ENCODE data around the gene DENND1B. TPM values are rescaled to one million over a fixed set of nuclear protein-coding genes. Genes with fewer than 3 reads are reported as not detected.

Gene DENND1B
- total and polyA plus RNA-seq, 3 donors from 2014 or later, result 7.2 to 11.6 (median 11.6) TPM

GRCh38 chr1:197750366-197750765 lies 24.9 kb downstream of the DENND1B start:
- H3K27me3 ChIP-seq, result no peaks in the 10 kb centered on the region
- no peak overlapping the region for H3K27ac ChIP-seq
- no peak for DNase-seq
- TF ChIP-seq CTCF (IDR thresholded peaks at IDR 0.05), result no peak
- no peak for TF ChIP-seq POLR2A (IDR thresholded peaks at IDR 0.05)
- no peaks in the 10 kb centered on the region for H3K4me1 ChIP-seq
- H3K36me3 ChIP-seq (ENCODE audit: low read depth, missing control alignments), result no peaks in the 10 kb centered on the region
- intact Hi-C loops (cut with DNase I; ENCODE audit: low total_unique reads), result no loop called here
- no peak overlapping the region for H3K4me3 ChIP-seq
- no peaks in the 10 kb centered on the region for H3K9me3 ChIP-seq

GRCh38 chr1:197745911-197746310 lies 29.4 kb downstream of the DENND1B start:
- DNase-seq, result no peak
- TF ChIP-seq CTCF (IDR thresholded peaks at IDR 0.05) (no peak), POLR2A (IDR thresholded peaks at IDR 0.05) (no peak)
- intact Hi-C loops (cut with DNase I; ENCODE audit: low total_unique reads), result no loop called here
- no peak overlapping the region for H3K4me3 ChIP-seq
- 80 to 82% methylated on average over 4 of the region's 4 CpGs for WGBS, 2 donors
- H3K36me3 ChIP-seq (ENCODE audit: low read depth, missing control alignments), result no peaks in the 10 kb centered on the region
- no peaks in the 10 kb centered on the region for H3K4me1 ChIP-seq
- no peak overlapping the region for H3K27ac ChIP-seq
- no peaks in the 10 kb centered on the region for H3K27me3 ChIP-seq
- H3K9me3 ChIP-seq, result no peaks in the 10 kb centered on the region

GRCh38 chr1:197744979-197745378 lies 30.3 kb downstream of the DENND1B start:
- TF ChIP-seq CTCF (IDR thresholded peaks at IDR 0.05), result no peak
- no peak for TF ChIP-seq POLR2A (IDR thresholded peaks at IDR 0.05)
- Histone ChIP-seq H3K36me3 (ENCODE audit: low read depth, missing control alignments) (no peaks in the 10 kb centered on the region), H3K27me3 (no peaks in the 10 kb centered on the region), H3K9me3 (no peaks in the 10 kb centered on the region), H3K4me1 (no peaks in the 10 kb centered on the region), H3K27ac (no peak overlapping the region), H3K4me3 (no peak overlapping the region)
- intact Hi-C loops (cut with DNase I; ENCODE audit: low total_unique reads), result no loop called here
- 85 to 91% methylated on average over 1 of the region's 1 CpG for WGBS, 2 donors
- no peak for DNase-seq

GRCh38 chr1:197743578-197743977 lies 31.7 kb downstream of the DENND1B start:
- no peaks in the 10 kb centered on the region for H3K9me3 ChIP-seq
- 91 to 94% methylated on average over 2 of the region's 2 CpGs for WGBS, 2 donors
- no peak for DNase-seq
- TF ChIP-seq CTCF (IDR thresholded peaks at IDR 0.05) (no peak), POLR2A (IDR thresholded peaks at IDR 0.05) (no peak)
- no peaks in the 10 kb centered on the region for H3K27me3 ChIP-seq
- no peak overlapping the region for H3K4me3 ChIP-seq
- intact Hi-C loops (cut with DNase I; ENCODE audit: low total_unique reads), result no loop called here
- no peak overlapping the region for H3K27ac ChIP-seq
- H3K36me3 ChIP-seq (ENCODE audit: low read depth, missing control alignments), result no peaks in the 10 kb centered on the region
- H3K4me1 ChIP-seq, result no peaks in the 10 kb centered on the region

- H3K4me3 ChIP-seq, result no peak overlapping the region
Measured at GRCh38 chr1:197740992-197741391, 34.3 kb downstream of the DENND1B start.

More at GRCh38 chr1:197740992-197741391, 34.3 kb downstream of the DENND1B start:
- Histone ChIP-seq H3K9me3 (no peaks in the 10 kb centered on the region), H3K36me3 (ENCODE audit: low read depth, missing control alignments) (no peaks in the 10 kb centered on the region), H3K4me1 (no peaks in the 10 kb centered on the region), H3K27ac (no peak overlapping the region), H3K27me3 (no peaks in the 10 kb centered on the region)
- DNase-seq, result no peak
- WGBS, 2 donors, result 80 to 85% methylated on average over 2 of the region's 2 CpGs
- intact Hi-C loops (cut with DNase I; ENCODE audit: low total_unique reads), result no loop called here
- TF ChIP-seq POLR2A (IDR thresholded peaks at IDR 0.05) (no peak), CTCF (IDR thresholded peaks at IDR 0.05) (no peak)

Data from testis (tissue), 3 donors.